PC-9 (cell line): Measurements from ENCODE around the gene ARID3A.

Experiments used
- EZH2 ChIP-seq: fragments of 200-600 bp; sonication (generic); IDR thresholded peaks from 2 replicates; pipeline ENCODE4 v1.8.0; 2017; ENCODE audit warnings: antibody characterized with exemption, low read depth
- TF ChIP-seq, protein P1 (sequence below): fragments of 200-600 bp; sonication (generic); conservative IDR thresholded peaks from 2 replicates; pipeline ENCODE4 v1.6.1; 2017; ENCODE audit warnings: mixed run types, antibody characterized with exemption, mild to moderate bottlenecking, moderate library complexity

- TF ChIP-seq, protein P1, sequence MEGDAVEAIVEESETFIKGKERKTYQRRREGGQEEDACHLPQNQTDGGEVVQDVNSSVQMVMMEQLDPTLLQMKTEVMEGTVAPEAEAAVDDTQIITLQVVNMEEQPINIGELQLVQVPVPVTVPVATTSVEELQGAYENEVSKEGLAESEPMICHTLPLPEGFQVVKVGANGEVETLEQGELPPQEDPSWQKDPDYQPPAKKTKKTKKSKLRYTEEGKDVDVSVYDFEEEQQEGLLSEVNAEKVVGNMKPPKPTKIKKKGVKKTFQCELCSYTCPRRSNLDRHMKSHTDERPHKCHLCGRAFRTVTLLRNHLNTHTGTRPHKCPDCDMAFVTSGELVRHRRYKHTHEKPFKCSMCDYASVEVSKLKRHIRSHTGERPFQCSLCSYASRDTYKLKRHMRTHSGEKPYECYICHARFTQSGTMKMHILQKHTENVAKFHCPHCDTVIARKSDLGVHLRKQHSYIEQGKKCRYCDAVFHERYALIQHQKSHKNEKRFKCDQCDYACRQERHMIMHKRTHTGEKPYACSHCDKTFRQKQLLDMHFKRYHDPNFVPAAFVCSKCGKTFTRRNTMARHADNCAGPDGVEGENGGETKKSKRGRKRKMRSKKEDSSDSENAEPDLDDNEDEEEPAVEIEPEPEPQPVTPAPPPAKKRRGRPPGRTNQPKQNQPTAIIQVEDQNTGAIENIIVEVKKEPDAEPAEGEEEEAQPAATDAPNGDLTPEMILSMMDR = no peak
- no peak for TF ChIP-seq EZH2
These were observed 75.0 kb downstream of the ARID3A start for GRCh38 chr19:1000591-1001537.
